Pancreas (tissue), 10 donors: ENCODE measurements around the gene FBLN2. TPM values are rescaled to one million over a fixed set of nuclear protein-coding genes. Genes with fewer than 3 reads are reported as not detected.

Source experiments
- ATAC-seq, 4 donors: fragments of 200-7000 bp; cut with Tn5 transposase; one replicate each; pipeline versions ENCODE4 v1.8.0 to v1.9.1; 2020; ENCODE audit warnings: mild to moderate bottlenecking in 4 of 4, moderate library complexity in 4 of 4
- DNase-seq, 6 donors: peaks; one replicate each; pipeline ENCODE4 v3.0.0-alpha.2; 2020
- FAIRE-seq: peaks from 2 replicates; lab custom pipeline; 2012; peaks lifted over from hg19 to GRCh38; lab: Jason Lieb, UNC
- H3K27ac ChIP-seq, 4 donors: fragments of 200-600 bp; sonication (generic); 1 replicate in 3 of 4; 2 replicates in 1 of 4; pipeline versions ENCODE4 v1.5.0 to v1.8.0; 2020
- H3K27me3 ChIP-seq, 4 donors: fragments of 200-600 bp; one replicate each; pipeline ENCODE4 v1.8.0; 2021
- H3K36me3 ChIP-seq, 3 donors: fragments of 200-600 bp; sonication (generic) in 1 of 3; one replicate each; pipeline versions ENCODE4 v1.5.0 to v1.8.0; 2020 to 2021
- H3K4me1 ChIP-seq, 3 donors: fragments of 200-600 bp; one replicate each; pipeline ENCODE4 v1.8.0; 2021
- H3K4me3 ChIP-seq, 4 donors: fragments of 200-600 bp; sonication (generic) in 2 of 4; one replicate each; pipeline versions ENCODE4 v1.5.0 to v1.8.0; 2020 to 2021
- H3K9me3 ChIP-seq, 4 donors: fragments of 200-600 bp; one replicate each; pipeline ENCODE4 v1.8.0; 2021
- WGBS, 2 donors: extraction: QIAGEN DNeasy Blood & Tissue Kit; methylation state at CpG; one replicate each; pipeline ENCODE4 v1.1.7; 2013; 5-methylcytosine and 5-hydroxymethylcytosine counted together
- intact Hi-C, 3 donors: fragments of 100-400 bp; cut with DNase I; formaldehyde crosslinking; loops; one replicate each; pipeline versions ENCODE4 v1.11.1 to v1.14.2; 2022
- polyA plus RNA-seq, 2 donors: library from polyadenylated mRNA; stranded (reverse); fragments of 200-250 nt; gene quantifications; one replicate each; pipeline ENCODE4 v1.2.3, GENCODE V29; 2013
- total RNA-seq, 6 donors: library from RNA; stranded (reverse); fragmentation: NEBNext Ultra II Directional in 4 of 6; extraction: Animal tissue kit (Norgen Biotek cat#: 25700) in 4 of 6; gene quantifications; one replicate each; pipeline versions ENCODE4 v1.2.1 to v1.2.4, GENCODE V29; 2021 to 2023
- TF ChIP-seq, protein P1 (sequence below), 4 donors: fragments of 200-600 bp; sonication (generic) in 3 of 4; IDR thresholded peaks; one replicate each; pipeline versions ENCODE4 v1.5.0 to v1.8.0; 2021; ENCODE audit warnings: antibody characterized with exemption in 4 of 4
- donor health status: healthy with polysubstance abuse.
- donor health status: DM: no; HTN: no; CAD: no; lungs with moderate emphysema.
- donor health status: DM: no; HTN: no; CAD: no.
- donor health status: control.
- donor health status: control.
- donor health status: Bipolar disorder and iron deficiency.
- donor health status: DM: yes; HTN: yes; CAD: no.
- donor health status: DM: no; HTN: no; CAD: no.
- donor health status: DM: no; HTN: no; CAD: no.
- donor health status: DM: yes; HTN: yes; CAD: no.

The FBLN2 gene
- total and polyA plus RNA-seq, 8 donors: 2.4 to 21.8 (median 4.2) TPM

DNA sequence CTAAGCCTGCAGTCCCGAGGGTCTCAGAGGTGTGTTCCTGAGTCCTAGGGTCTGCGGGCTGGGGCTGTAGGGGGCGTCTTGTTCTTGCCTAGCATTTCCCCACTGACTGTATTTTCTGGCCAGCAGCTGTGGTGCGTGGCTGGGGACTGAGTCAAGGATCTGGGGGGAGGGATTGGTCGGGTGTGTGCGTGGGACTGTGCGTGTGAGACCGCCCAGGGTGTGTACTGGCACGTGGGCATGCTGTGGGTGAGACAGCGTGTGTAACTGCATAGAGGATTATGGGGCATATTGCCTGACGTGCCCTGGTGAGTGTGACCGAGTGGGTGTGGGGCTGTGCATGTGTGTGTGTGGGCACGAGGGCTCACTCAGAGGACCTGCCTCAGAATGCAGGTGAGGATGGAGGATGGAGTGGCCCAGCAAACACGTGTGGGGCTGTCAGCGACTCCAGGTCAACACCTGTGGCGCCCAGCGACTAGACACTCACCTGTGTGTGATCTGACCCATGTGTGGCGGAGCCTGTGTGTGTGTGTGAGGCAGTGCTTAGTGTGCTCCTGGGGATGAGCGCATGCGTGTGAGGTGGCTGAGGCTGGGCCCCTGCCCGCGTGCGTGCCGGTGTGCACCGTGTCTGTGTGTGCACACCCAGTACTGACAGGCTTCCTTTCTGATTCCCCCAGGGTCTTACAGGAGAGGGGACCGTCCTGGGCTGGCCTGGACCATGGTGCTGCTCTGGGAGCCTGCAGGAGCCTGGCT lies 20.9 kb downstream of the FBLN2 start:
- TF ChIP-seq, protein P1, sequence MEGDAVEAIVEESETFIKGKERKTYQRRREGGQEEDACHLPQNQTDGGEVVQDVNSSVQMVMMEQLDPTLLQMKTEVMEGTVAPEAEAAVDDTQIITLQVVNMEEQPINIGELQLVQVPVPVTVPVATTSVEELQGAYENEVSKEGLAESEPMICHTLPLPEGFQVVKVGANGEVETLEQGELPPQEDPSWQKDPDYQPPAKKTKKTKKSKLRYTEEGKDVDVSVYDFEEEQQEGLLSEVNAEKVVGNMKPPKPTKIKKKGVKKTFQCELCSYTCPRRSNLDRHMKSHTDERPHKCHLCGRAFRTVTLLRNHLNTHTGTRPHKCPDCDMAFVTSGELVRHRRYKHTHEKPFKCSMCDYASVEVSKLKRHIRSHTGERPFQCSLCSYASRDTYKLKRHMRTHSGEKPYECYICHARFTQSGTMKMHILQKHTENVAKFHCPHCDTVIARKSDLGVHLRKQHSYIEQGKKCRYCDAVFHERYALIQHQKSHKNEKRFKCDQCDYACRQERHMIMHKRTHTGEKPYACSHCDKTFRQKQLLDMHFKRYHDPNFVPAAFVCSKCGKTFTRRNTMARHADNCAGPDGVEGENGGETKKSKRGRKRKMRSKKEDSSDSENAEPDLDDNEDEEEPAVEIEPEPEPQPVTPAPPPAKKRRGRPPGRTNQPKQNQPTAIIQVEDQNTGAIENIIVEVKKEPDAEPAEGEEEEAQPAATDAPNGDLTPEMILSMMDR (IDR thresholded peaks at IDR 0.05): no peak
- H3K4me1 ChIP-seq: no peaks in the 10 kb centered on the region
- DNase-seq: peak in 1 of 6 donors; percentile 48
- no peaks in the 10 kb centered on the region for H3K36me3 ChIP-seq
- H3K9me3 ChIP-seq: no peaks in the 10 kb centered on the region
- H3K27me3 ChIP-seq: no peaks in the 10 kb centered on the region
- no peak for FAIRE-seq
- H3K27ac ChIP-seq: no peak overlapping the region
- H3K4me3 ChIP-seq: no peak overlapping the region
- WGBS, 2 donors: 76% methylated on average over 25 to 26 of the region's 26 CpGs
- ATAC-seq: no peak
- intact Hi-C loops: no loop called here

DNA sequence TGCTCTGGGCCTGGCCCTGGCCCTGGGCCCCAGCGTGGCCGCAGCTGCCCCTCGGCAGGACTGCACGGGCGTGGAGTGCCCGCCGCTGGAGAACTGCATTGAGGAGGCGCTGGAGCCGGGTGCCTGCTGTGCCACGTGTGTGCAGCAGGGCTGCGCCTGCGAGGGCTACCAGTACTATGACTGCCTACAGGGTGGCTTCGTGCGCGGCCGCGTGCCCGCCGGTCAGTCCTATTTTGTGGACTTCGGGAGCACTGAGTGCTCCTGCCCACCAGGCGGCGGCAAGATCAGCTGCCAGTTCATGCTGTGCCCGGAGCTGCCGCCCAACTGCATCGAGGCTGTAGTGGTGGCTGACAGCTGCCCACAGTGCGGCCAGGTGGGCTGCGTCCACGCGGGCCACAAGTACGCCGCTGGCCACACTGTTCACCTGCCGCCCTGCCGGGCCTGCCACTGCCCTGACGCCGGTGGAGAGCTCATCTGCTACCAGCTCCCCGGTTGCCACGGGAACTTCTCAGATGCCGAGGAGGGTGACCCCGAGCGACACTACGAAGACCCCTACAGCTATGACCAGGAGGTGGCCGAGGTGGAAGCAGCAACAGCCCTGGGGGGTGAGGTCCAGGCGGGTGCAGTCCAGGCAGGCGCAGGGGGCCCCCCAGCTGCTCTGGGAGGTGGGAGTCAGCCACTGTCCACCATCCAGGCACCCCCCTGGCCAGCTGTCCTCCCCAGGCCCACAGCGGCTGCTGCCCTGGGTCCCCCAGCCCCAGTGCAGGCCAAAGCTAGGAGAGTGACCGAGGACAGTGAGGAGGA lies 21.7 kb downstream of the FBLN2 start:
- TF ChIP-seq, protein P1 (IDR thresholded peaks at IDR 0.05): no peak
- Histone ChIP-seq H3K27me3 (no peaks in the 10 kb centered on the region), H3K36me3 (no peaks in the 10 kb centered on the region), H3K4me1 (no peaks in the 10 kb centered on the region), H3K4me3 (no peak overlapping the region), H3K27ac (no peak overlapping the region), H3K9me3 (no peaks in the 10 kb centered on the region)
- intact Hi-C loops: no loop called here
- 81 to 84% methylated on average over 45 to 46 of the region's 46 CpGs for WGBS, 2 donors
- ATAC-seq (peak in 1 of 4 donors; percentile 21), FAIRE-seq (no peak), DNase-seq (peak in 1 of 6 donors; percentile 70)

- ATAC-seq: no peak
- 90 to 91% methylated on average over 11 of the region's 11 CpGs for WGBS, 2 donors
- Histone ChIP-seq H3K9me3 (no peaks in the 10 kb centered on the region), H3K4me1 (no peaks in the 10 kb centered on the region), H3K27me3 (no peaks in the 10 kb centered on the region), H3K36me3 (no peaks in the 10 kb centered on the region), H3K4me3 (no peak overlapping the region), H3K27ac (no peak overlapping the region)
- intact Hi-C loops: no loop called here
- TF ChIP-seq, protein P1 (IDR thresholded peaks at IDR 0.05): no peak
- no peak for FAIRE-seq
- DNase-seq: peak in 1 of 6 donors; percentile 59
These were observed 22.3 kb downstream of the FBLN2 start for GRCh38 chr3:13571264-13571663.

DNA sequence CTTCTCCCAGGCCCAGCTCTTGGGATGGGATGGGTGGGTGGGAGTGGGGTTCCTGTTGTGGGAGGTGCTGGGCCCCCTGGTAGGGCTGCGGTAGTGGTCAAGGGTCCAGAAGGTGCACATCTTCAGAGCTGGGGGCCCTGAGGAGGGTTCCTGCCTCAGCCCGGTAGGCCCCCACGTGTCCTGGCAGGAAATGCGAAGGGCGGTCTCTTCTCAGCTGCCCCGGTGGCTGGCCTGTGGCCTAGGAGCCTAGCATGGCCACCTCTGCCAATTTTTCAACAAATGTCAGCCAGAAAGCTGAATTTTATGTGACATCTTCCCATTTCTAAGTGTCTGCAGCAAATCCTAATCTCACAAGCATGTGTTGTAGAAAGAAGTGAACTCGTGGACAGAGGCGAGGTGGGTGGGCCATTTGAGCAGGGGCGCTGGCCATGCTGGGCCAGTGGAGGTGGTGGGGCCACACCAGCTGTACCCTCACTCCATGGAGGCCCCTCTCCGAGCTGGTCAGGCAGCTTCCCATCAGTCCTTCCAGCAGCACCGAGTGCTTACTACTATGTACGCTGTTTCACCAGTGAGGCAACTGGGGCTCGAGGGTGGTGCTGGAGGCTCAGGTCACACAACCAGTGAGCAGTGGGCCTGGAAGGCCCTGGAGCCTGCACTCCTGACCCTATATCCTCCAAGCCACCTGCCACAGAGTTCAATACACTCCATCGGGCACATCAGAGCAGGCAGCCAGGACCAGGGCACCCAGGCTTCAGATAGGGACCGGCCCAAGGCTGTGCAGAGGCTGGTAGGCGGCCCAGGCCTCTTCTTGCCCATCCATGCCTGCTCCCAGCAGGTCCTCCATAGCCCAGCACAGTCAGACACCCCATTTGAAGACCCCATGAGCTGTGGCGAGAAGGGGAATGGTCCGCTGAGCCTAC lies 23.2 kb downstream of the FBLN2 start:
- 87 to 90% methylated on average over 18 of the region's 18 CpGs for WGBS, 2 donors
- H3K4me3 ChIP-seq: no peak overlapping the region
- TF ChIP-seq, protein P1 (IDR thresholded peaks at IDR 0.05): no peak
- H3K9me3 ChIP-seq: no peaks in the 10 kb centered on the region
- ATAC-seq (no peak), DNase-seq (peak in 1 of 6 donors; percentile 53), FAIRE-seq (no peak)
- H3K36me3 ChIP-seq: no peaks in the 10 kb centered on the region
- H3K27ac ChIP-seq: no peak overlapping the region
- H3K4me1 ChIP-seq: no peaks in the 10 kb centered on the region
- H3K27me3 ChIP-seq: no peaks in the 10 kb centered on the region
- intact Hi-C loops: no loop called here
